Hepatocyte (in vitro differentiated cells): ENCODE data around the gene ARHGAP26. TPM values are rescaled to one million over a fixed set of nuclear protein-coding genes. Genes with fewer than 3 reads are reported as not detected.

Experiments used
- DNase-seq: peaks from one replicate; pipeline ENCODE4 v3.0.0-alpha.2; 2016; ENCODE audit warnings: low spot score
- H2AFZ ChIP-seq: fragments of 200-600 bp; sonication (generic); 2 replicates; pipeline ENCODE4 v1.6.0; 2016; ENCODE audit warnings: antibody characterized with exemption, mild to moderate bottlenecking
- H3K27ac ChIP-seq: fragments of 200-600 bp; sonication (generic); 2 replicates; pipeline ENCODE4 v1.5.1; 2016; ENCODE audit warnings: mild to moderate bottlenecking
- H3K27me3 ChIP-seq: fragments of 200-600 bp; sonication (generic); 2 replicates; pipeline ENCODE4 v1.6.1; 2016
- H3K36me3 ChIP-seq: fragments of 200-600 bp; sonication (generic); replicated peaks from 2 replicates; pipeline ENCODE4 v1.5.1; 2016; ENCODE audit warnings: low read depth; ENCODE audit not compliant: insufficient read depth
- H3K4me1 ChIP-seq: fragments of 200-600 bp; sonication (generic); 2 replicates; pipeline ENCODE4 v1.5.1; 2016; ENCODE audit warnings: mild to moderate bottlenecking, moderate library complexity; ENCODE audit not compliant: insufficient read depth
- H3K4me2 ChIP-seq: fragments of 200-600 bp; sonication (generic); 2 replicates; pipeline ENCODE4 v1.6.0; 2016
- H3K4me3 ChIP-seq: fragments of 200-600 bp; sonication (generic); 2 replicates; pipeline ENCODE4 v1.5.1; 2016; ENCODE audit warnings: mild to moderate bottlenecking
- H3K79me2 ChIP-seq: fragments of 200-600 bp; sonication (generic); 2 replicates; pipeline ENCODE4 v1.6.0; 2017; ENCODE audit warnings: mild to moderate bottlenecking
- H3K9me2 ChIP-seq: fragments of 200-600 bp; sonication (generic); replicated peaks from 2 replicates; pipeline ENCODE4 v1.6.0; 2017; ENCODE audit warnings: mild to moderate bottlenecking; ENCODE audit not compliant: insufficient read depth
- H3K9me3 ChIP-seq: fragments of 200-600 bp; sonication (generic); 2 replicates; pipeline ENCODE4 v1.5.1; 2016; ENCODE audit warnings: low read depth, mild to moderate bottlenecking
- H4K20me1 ChIP-seq: fragments of 200-600 bp; sonication (generic); 2 replicates; pipeline ENCODE4 v1.6.0; 2016; ENCODE audit warnings: mild to moderate bottlenecking; ENCODE audit not compliant: insufficient read depth, poor library complexity, severe bottlenecking
- EZH2 ChIP-seq: fragments of 200-600 bp; sonication (generic); IDR thresholded peaks from 2 replicates; pipeline ENCODE4 v1.6.1; 2016; ENCODE audit warnings: antibody characterized with exemption, mild to moderate bottlenecking, borderline replicate concordance
- EZH2phosphoT487 ChIP-seq: fragments of 200-600 bp; sonication (generic); IDR thresholded peaks from one replicate; pipeline ENCODE4 v1.6.1; 2018; ENCODE audit warnings: antibody characterized with exemption, mild to moderate bottlenecking, low read depth, moderate library complexity; ENCODE audit not compliant: unreplicated experiment, severe bottlenecking
- WGBS: methylation state at CpG from one replicate; pipeline ENCODE4 v1.1.6; 2016; ENCODE audit warnings: low lambda C conversion rate; ENCODE audit errors: missing lambda C conversion rate; 5-methylcytosine and 5-hydroxymethylcytosine counted together
- polyA plus RNA-seq: library from polyadenylated mRNA; unstranded; fragments of >200 nt; fragmentation: Nextera tagmentation; extraction: Ambion mirVana; gene quantifications from 2 replicates; pipeline ENCODE4 v1.2.1, GENCODE V29; 2016
- total RNA-seq: library from RNA; depleted of rRNA; stranded (reverse); fragments of >200 nt; gene quantifications from 2 replicates; pipeline ENCODE4 v1.2.3, GENCODE V29; 2014
- TF ChIP-seq, protein P1 (sequence below): fragments of 200-600 bp; sonication (generic); IDR thresholded peaks from 2 replicates; pipeline ENCODE4 v1.5.1; 2016; ENCODE audit warnings: antibody characterized with exemption, mild to moderate bottlenecking; ENCODE audit not compliant: poor library complexity

ARHGAP26 gene
- total and polyA plus RNA-seq, 2 experiments from 2014 or later, result 16.5 to 19.8 TPM

DNA sequence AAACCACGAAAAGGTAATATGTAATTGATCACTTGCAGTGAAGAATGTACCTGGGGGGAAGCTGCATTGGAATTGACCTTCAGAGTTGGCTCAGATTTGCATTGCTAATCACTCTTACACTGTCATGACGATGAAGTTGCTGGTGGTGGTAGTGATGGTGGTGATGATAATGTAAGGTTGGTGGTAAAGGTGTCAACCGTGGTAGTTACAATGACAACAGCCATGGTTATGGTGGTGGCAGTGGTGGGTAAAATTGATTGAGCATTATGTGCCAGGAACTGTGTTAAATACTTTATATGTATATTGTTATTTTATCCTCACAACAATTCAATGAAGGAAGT lies 350.9 kb downstream of the ARHGAP26 start:
- Histone ChIP-seq H3K9me3 (no peaks in the 10 kb centered on the region), H3K79me2 (no peaks in the 10 kb centered on the region), H3K4me3 (no peak overlapping the region), H3K27me3 (no peaks in the 10 kb centered on the region), H3K4me1 (peaks cover 18% of the 10 kb centered on the region), H3K4me2 (no peak overlapping the region), H3K9me2 (no peaks in the 10 kb centered on the region), H3K36me3 (no peaks in the 10 kb centered on the region), H3K27ac (no peak overlapping the region), H2AFZ (no peak overlapping the region), H4K20me1 (no peaks in the 10 kb centered on the region)
- 76% methylated on average over 3 of the region's 3 CpGs for WGBS
- DNase-seq, result no peak
- TF ChIP-seq EZH2phosphoT487, result no peak
- TF ChIP-seq, protein P1, sequence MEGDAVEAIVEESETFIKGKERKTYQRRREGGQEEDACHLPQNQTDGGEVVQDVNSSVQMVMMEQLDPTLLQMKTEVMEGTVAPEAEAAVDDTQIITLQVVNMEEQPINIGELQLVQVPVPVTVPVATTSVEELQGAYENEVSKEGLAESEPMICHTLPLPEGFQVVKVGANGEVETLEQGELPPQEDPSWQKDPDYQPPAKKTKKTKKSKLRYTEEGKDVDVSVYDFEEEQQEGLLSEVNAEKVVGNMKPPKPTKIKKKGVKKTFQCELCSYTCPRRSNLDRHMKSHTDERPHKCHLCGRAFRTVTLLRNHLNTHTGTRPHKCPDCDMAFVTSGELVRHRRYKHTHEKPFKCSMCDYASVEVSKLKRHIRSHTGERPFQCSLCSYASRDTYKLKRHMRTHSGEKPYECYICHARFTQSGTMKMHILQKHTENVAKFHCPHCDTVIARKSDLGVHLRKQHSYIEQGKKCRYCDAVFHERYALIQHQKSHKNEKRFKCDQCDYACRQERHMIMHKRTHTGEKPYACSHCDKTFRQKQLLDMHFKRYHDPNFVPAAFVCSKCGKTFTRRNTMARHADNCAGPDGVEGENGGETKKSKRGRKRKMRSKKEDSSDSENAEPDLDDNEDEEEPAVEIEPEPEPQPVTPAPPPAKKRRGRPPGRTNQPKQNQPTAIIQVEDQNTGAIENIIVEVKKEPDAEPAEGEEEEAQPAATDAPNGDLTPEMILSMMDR, result no peak
- no peak for TF ChIP-seq EZH2

DNA sequence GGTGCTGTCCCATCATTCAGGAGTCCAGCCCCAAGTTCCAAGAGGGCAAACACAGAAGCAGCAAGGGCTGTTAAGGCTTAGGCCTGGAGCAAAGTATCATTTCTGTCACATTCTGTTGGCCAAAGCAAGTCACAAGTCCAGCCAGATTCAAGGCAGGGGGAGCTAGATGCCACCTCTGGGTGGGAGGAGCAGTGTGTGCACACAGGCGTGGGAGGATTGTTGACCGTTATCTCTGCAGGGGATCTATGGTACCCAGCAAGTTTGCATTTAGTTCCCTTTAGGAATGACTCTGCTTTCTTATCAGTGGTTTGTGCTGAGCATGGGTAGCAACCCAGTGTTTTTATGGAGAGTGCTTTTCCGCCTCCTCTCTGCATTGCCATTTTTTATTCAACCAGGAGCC lies 354.4 kb downstream of the ARHGAP26 start:
- 54% methylated on average over 3 of the region's 3 CpGs for WGBS
- Histone ChIP-seq H3K9me3 (no peaks in the 10 kb centered on the region), H3K27ac (no peak overlapping the region), H3K79me2 (no peaks in the 10 kb centered on the region), H2AFZ (no peak overlapping the region), H3K27me3 (no peaks in the 10 kb centered on the region), H3K9me2 (no peaks in the 10 kb centered on the region), H4K20me1 (no peaks in the 10 kb centered on the region), H3K36me3 (no peaks in the 10 kb centered on the region), H3K4me3 (no peak overlapping the region), H3K4me2 (no peak overlapping the region), H3K4me1 (peaks cover 25% of the 10 kb centered on the region)
- no peak for DNase-seq
- TF ChIP-seq EZH2 (no peak), EZH2phosphoT487 (no peak)
- TF ChIP-seq, protein P1, result no peak

DNA sequence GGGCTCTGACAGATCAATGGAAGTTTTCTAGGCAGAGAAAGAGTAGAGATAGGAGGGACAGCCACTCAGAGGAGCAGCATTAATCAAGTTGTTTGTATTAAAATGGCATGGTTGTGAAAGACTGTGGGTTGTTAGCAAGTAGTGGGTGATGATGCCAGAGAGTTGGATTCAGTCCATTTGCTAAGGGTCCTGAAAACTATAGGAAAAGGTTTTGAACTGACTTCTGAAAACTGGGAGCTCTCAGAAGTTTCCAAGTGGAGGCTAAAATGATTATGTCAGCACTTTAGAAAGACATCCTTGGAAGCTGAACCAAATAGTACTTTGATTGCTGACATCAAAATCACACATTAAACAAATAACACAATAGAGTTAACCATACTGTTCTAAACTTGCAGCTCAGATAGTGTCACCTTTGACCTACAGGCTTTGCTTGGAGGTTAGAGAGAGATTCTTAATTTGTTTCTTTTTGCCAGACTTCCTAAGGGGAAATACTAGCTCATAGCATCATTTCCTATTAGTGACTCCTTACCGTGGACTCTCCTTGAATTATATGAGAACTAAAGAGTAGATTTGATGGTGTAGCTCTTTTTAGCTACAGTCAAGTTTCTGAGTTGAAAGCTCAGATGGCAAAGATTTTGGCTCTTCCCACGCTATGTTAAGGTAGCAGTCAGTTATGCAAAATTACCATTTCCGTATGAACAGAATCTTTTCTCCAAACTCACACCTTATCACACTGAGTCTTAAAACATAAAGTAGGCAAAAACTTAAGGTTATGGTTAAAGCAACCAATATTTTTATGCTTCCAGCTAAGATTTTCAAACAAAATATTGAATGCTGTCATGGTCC lies 356.2 kb downstream of the ARHGAP26 start:
- Histone ChIP-seq H3K4me1 (peaks cover 31% of the 10 kb centered on the region), H3K4me2 (no peak overlapping the region), H3K9me3 (no peaks in the 10 kb centered on the region), H3K79me2 (no peaks in the 10 kb centered on the region), H3K27me3 (no peaks in the 10 kb centered on the region), H3K36me3 (no peaks in the 10 kb centered on the region), H3K9me2 (no peaks in the 10 kb centered on the region), H3K27ac (no peak overlapping the region), H4K20me1 (no peaks in the 10 kb centered on the region), H3K4me3 (no peak overlapping the region), H2AFZ (no peak overlapping the region)
- WGBS, result 84% methylated on average over 3 of the region's 3 CpGs
- TF ChIP-seq EZH2phosphoT487, result no peak
- TF ChIP-seq EZH2, result no peak
- TF ChIP-seq, protein P1, result no peak
- DNase-seq, result no peak
